Measurements from ENCODE around the gene TCF3.

TCF3 gene

DNA sequence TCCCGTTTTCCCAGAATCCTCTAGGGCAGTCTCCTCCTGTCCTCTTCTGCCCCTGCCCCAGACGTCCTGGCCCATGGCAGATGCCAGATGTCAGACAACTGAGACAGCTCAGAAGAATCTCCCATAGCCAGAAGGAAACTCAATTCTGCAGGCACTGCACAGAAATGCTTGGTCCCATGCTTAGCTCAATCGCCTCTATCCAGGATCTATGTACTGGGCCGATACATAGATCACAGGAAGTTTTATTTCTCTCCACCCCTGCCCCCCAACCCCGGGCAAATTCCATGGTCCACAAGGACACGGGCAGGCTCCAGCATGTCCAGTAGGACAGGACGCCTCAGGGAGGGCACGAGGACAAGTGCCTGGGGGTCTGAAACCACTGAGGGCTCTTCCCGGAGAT is 64.5 kb downstream of the TCF3 start:
- Mint-ChIP-seq H3K27me3 (no peaks in the 10 kb centered on the region), H3K9me3 (no peaks in the 10 kb centered on the region), H3K4me1 (ENCODE audit: low read depth) (peaks cover 33% of the 10 kb centered on the region), H3K4me3 (no peak overlapping the region), H3K36me3 (ENCODE audit: low read depth) (peaks cover 79% of the 10 kb centered on the region), H3K27ac (peak overlapping the region; percentile 33)
- no peak for DNase-seq

DNA sequence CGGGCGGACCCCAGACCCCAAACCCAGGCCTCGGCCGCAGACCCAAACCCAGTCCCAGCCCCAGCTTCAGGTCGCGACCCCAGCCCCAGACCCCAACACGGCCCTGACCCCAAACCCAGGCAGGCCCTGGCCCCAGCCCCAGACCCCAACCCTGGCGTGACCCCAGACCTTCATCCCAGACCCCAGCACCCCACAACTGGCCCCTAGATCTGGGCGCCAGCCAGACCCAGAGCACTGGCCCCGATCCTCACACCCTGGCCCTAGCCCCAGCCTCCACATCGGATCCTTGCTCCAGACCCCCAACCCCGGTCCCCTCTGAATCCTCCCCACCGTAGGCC is 67.2 kb downstream of the TCF3 start:
- no peak overlapping the region for H3K27ac Mint-ChIP-seq
- H3K9me3 Mint-ChIP-seq: no peaks in the 10 kb centered on the region
- no peak overlapping the region for H3K4me3 Mint-ChIP-seq
- no peaks in the 10 kb centered on the region for H3K27me3 Mint-ChIP-seq
- H3K4me1 Mint-ChIP-seq (ENCODE audit: low read depth): peaks cover 23% of the 10 kb centered on the region
- peaks cover 86% of the 10 kb centered on the region for H3K36me3 Mint-ChIP-seq (ENCODE audit: low read depth)
- no peak for DNase-seq

DNA sequence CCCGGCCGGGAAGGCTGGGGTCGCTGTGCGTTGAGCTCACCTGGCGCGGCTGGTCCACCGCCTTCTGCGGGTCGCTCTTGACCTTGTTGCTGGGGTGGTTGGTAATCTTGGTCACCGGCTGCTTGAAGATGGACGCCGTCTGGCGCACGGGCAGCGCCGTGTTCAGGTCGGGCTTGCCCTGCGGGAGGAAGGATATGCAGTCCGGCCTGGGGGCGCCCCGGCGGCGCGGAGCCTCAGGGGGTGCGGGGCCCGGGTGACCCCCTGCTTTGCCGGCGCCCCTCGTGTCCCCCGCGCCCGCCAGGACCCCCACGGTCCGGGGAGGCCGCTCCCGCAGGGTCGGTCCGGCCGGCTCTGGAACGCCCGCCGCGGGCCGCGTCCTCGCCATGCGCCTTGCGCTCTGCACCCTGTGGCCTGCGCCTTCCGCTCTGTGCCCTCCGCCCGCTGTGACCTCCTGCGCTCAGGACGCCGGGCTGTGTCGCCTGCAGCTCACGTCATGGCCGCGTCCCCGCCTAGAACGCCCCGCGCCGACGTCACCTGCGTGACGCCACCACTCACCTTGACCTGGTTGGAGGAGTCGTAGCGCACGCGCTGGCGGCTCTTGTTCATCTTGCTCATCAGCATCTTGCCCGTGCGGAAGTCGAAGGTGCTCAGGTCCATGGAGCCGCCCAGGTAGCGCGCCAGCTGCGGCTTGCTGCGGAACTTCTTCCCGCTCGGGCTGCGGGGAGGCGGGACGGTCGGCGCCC is 67.7 kb downstream of the TCF3 start:
- H3K36me3 Mint-ChIP-seq (ENCODE audit: low read depth): peaks cover 87% of the 10 kb centered on the region
- H3K27me3 Mint-ChIP-seq: no peaks in the 10 kb centered on the region
- H3K27ac Mint-ChIP-seq: peak overlapping the region; percentile 26
- H3K4me3 Mint-ChIP-seq: no peak overlapping the region
- peaks cover 22% of the 10 kb centered on the region for H3K4me1 Mint-ChIP-seq (ENCODE audit: low read depth)
- no peak for DNase-seq
- H3K9me3 Mint-ChIP-seq: no peaks in the 10 kb centered on the region

DNA sequence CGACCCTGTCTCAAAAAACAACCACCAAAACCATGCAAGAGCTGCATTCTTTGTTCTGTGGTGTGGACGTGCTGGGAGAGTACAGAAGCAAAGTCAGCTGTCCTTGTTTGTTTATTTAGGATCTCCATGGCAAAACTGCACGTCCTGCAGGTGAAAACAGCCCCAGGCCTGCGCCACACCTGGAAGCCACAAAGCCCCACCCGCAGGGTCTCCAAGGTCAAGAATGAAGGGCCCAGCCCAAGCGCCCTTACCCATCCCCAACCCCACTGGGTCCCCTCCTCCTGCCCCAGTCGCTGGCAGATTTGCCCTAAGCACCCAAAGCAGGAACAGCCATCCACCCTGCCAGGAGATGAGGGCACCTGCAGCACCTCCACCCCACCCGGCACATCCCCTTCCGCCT is 70.2 kb downstream of the TCF3 start:
- Mint-ChIP-seq H3K4me3 (no peak overlapping the region), H3K27me3 (no peaks in the 10 kb centered on the region), H3K4me1 (ENCODE audit: low read depth) (peaks cover 9% of the 10 kb centered on the region), H3K9me3 (no peaks in the 10 kb centered on the region), H3K27ac (peak overlapping the region; percentile 18), H3K36me3 (ENCODE audit: low read depth) (peaks cover 83% of the 10 kb centered on the region)
- DNase-seq: no peak

DNA sequence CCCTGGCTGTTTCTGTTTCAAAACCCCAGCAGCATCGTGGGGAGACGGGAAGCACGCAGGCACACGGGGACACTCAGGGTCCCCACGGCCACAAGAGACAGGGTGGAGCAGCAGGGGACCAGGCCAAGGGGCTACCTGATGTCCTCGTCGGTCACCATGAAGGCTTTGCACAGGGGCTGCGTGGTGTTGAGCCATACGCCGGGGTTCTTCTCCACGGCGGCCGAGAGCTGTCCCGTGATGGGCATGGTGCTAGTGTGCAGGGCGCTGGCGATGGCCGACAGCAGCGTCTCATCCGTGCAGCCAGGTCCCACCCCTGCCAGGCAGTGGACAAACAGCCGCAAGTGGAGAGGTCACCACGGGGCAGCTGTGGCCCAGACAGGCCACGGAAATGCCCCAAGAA is 71.5 kb downstream of the TCF3 start:
- DNase-seq: no peak
- peaks cover 7% of the 10 kb centered on the region for H3K4me1 Mint-ChIP-seq (ENCODE audit: low read depth)
- no peak overlapping the region for H3K27ac Mint-ChIP-seq
- no peaks in the 10 kb centered on the region for H3K27me3 Mint-ChIP-seq
- H3K9me3 Mint-ChIP-seq: no peaks in the 10 kb centered on the region
- no peak overlapping the region for H3K4me3 Mint-ChIP-seq
- peaks cover 85% of the 10 kb centered on the region for H3K36me3 Mint-ChIP-seq (ENCODE audit: low read depth)

DNA sequence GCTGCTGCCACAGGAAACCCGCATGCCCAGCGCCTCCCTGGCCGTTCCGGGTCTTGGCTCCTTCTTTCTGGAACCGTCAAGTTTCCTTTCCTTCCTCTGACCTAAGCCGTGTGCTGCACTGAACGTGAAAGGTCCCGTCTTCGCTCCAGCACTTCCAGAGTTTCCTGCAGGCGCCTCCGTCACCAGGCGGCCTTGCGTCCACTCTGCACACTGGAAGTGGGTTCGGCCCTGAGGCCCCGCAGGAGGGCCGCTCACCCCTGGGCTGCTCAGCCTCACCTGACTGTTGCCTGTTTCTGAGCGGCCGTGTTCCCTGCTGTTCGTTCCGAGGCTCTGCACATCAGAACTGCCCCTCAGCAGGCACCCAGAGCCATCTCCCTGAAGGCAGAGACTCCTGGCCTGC is 72.0 kb downstream of the TCF3 start:
- H3K36me3 Mint-ChIP-seq (ENCODE audit: low read depth): peaks cover 82% of the 10 kb centered on the region
- H3K4me1 Mint-ChIP-seq (ENCODE audit: low read depth): peaks cover 3% of the 10 kb centered on the region

DNA sequence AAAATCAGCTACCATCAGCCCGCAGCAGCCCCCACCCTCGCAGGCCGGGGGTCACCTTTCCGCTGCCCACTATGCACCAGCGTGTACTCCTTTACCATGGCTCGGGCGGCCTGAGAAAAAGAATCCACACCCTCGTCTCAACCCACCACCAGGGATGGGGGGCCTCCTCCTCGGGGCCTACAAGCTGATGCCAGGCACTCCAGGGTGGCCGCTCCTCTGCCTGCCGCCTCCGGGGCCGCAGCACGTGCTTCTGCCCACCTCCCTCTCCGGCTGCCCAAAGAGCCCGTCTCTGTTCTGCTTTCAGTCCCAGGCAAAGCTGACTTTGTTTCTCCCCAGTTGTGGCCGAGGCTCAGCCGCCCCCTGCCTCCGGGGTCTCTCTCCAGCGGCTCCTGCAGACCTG is 73.2 kb downstream of the TCF3 start:
- Mint-ChIP-seq H3K4me1 (ENCODE audit: low read depth) (peaks cover 1% of the 10 kb centered on the region), H3K9me3 (no peaks in the 10 kb centered on the region), H3K36me3 (ENCODE audit: low read depth) (peaks cover 74% of the 10 kb centered on the region), H3K27ac (no peak overlapping the region), H3K27me3 (no peaks in the 10 kb centered on the region), H3K4me3 (no peak overlapping the region)
- no peak for DNase-seq

More for the DNA sequence above, 72.0 kb downstream of the TCF3 start:
- no peak for DNase-seq
- Mint-ChIP-seq H3K4me3 (no peak overlapping the region), H3K27ac (no peak overlapping the region), H3K9me3 (no peaks in the 10 kb centered on the region), H3K27me3 (no peaks in the 10 kb centered on the region)

DNA sequence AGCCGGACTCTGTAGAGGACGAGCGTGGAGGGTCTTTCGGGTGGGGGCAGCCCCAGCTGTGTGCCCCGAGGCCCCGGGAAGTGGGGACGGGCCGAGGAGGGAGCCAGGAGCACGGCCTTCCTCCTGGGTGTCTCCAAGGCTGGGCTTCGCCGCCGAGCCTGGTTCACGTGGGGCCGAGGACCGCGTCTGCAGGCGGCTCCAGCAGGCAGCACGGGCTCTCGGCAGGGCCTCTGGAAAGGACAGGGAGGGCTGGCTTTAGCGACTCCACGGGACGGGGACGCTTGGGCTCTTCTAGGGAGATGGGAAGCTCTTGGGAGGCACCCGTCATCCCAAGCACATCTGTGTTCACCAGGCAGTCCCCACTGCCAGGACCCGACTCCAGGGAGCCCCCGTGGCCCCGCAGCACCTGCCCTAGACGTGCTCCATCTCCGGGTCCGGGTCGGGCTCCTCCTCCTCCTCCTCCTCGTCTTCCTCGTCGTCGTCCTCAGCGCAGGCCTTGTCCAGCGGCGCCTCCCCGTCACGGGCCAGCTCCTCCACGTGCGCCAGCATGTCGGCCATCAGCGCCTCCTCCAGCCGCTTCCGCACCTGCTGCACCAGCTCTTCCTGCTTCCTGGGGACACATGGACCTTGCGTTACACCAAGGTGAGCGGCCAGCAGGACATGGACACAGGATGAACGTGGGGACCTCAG is 74.3 kb downstream of the TCF3 start:
- DNase-seq: no peak
- Mint-ChIP-seq H3K4me3 (no peak overlapping the region), H3K9me3 (no peaks in the 10 kb centered on the region), H3K27ac (no peak overlapping the region), H3K4me1 (ENCODE audit: low read depth) (peaks cover 1% of the 10 kb centered on the region), H3K36me3 (ENCODE audit: low read depth) (peaks cover 64% of the 10 kb centered on the region), H3K27me3 (no peaks in the 10 kb centered on the region)

DNA sequence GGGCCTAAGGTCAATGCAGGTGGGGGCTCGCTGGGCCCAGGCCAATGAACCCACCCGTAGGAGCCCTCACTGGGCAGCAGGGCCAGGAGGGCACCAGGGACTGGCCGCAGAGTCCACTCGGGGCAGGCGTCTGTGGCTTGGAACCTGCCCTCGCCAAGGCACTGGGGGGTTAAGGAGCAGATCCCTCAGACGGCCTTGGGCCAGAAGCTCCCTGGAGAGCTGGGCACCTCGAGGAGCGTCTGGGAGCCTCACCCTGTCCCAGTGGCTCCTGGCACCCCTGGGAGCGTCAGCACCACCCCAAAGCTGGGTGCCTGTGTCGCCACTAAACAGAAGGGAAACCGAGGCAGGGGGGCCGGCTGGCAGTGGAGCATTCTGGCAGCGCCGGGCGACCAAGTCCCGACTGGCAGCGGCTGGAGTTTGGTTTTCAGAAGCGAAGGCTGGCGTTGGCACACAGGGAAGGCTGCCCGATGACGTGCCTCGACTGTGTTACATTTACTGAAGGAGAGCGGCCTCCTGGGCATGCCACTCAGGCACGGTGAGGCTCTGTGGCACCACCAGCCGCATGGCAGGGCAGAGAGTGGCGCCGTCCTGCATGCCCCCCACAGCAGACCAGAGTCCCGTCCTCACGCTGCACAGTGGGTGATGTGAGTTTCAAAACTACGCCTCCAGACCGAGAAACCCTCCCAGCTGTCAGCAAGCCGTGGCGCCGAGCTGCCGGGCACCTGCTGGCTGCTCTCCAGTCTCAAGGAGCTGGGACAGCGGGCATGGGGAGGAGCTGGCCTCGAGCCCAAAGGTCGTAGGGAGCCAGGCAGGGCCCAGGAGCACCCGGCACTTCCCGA is 75.1 kb downstream of the TCF3 start:
- H3K4me1 Mint-ChIP-seq (ENCODE audit: low read depth): peaks cover 1% of the 10 kb centered on the region
- H3K36me3 Mint-ChIP-seq (ENCODE audit: low read depth): peaks cover 56% of the 10 kb centered on the region
- no peak for DNase-seq
- H3K27ac Mint-ChIP-seq: no peak overlapping the region
- no peaks in the 10 kb centered on the region for H3K9me3 Mint-ChIP-seq
- no peaks in the 10 kb centered on the region for H3K27me3 Mint-ChIP-seq
- H3K4me3 Mint-ChIP-seq: no peak overlapping the region

DNA sequence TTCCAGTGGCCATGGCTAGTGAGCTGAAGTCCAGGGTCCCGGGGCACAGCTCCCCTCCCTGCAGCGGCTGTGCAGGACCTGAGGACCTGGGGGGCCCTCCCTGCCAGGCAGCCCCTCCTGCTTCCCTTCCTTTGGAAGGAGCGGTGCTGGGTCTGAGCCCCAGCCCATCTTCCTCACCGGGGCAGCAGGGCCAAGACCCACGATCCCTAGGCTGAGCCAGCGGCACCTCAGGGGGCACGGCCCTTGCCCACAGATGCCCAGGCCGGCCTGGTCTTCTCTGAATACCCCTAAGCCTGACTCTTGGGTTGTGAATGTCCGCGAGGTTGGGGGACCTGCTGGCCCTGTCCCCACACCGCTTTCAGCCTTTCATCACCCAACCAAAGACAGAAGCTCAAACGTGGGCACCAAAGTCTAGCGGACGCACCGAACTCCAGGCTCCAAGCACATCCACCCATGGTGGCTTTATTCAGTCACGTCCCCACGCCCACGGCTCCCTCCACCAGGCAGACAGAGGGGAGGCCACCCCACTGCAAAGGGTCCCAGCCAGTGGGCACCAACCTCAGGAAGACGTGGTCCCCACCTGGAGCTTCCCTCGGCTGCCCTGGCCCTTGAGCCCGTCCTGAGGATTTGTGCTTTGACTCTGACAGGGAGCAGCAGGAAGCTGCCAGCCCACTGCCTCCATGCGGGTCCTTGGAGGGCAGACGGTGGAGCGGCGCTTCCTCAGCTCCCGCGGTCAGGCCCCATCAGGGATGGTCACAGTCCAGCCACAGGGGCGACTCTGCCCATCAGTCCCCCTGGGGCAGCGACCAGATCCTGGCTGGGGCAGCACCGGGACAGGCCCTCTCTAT is 75.9 kb downstream of the TCF3 start:
- Mint-ChIP-seq H3K4me3 (no peak overlapping the region), H3K4me1 (ENCODE audit: low read depth) (peaks cover 1% of the 10 kb centered on the region), H3K36me3 (ENCODE audit: low read depth) (peaks cover 47% of the 10 kb centered on the region), H3K27ac (no peak overlapping the region), H3K27me3 (no peaks in the 10 kb centered on the region), H3K9me3 (no peaks in the 10 kb centered on the region)
- DNase-seq: no peak

DNA sequence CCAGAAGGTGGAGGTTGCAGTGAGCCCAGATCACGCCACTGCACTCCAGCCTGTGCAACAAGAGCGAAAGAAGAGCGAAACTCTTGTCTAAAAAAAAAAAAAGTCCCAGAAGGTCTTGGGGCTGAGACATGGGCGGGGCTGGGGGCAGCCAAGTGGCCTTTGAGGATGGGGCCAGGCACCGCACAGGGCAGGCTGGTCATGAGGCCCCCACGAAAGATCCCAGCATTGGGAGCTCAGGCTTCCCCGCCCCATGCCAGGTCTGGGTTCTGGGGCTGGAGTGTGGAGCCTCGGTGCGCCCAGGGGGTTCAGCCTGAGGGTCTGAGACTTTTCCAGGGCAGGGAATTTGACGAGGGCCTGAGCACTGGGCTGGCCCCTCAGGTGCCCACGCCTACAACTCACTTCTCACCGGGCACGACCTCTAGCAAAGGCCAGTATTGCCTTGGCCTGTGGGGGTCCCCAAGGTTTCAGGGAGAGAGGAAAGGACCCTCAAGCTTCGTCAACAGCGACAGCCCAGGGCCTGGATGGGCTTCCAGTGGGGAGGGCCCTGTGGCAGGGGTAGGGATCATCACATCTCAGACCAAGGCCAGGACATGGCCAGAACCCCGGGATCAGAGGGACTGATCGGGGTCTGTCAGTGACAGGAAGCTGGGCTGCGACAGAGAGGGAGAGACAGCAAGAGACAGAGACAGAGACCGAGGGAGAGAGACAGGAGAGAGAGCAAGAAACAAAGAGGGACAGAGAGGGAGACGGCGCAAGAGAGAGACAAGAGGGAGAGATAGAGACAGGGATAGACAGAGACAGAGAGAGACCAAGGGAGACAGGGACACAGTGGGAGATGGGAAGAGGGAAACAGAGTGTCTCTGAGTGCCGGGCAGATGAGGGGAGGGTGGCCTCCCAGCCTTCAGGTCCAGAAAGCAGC is 76.8 kb downstream of the TCF3 start:
- Mint-ChIP-seq H3K36me3 (ENCODE audit: low read depth) (peaks cover 39% of the 10 kb centered on the region), H3K27ac (no peak overlapping the region), H3K9me3 (no peaks in the 10 kb centered on the region), H3K4me3 (no peak overlapping the region), H3K4me1 (ENCODE audit: low read depth) (peaks cover 1% of the 10 kb centered on the region), H3K27me3 (no peaks in the 10 kb centered on the region)
- DNase-seq: no peak

DNA sequence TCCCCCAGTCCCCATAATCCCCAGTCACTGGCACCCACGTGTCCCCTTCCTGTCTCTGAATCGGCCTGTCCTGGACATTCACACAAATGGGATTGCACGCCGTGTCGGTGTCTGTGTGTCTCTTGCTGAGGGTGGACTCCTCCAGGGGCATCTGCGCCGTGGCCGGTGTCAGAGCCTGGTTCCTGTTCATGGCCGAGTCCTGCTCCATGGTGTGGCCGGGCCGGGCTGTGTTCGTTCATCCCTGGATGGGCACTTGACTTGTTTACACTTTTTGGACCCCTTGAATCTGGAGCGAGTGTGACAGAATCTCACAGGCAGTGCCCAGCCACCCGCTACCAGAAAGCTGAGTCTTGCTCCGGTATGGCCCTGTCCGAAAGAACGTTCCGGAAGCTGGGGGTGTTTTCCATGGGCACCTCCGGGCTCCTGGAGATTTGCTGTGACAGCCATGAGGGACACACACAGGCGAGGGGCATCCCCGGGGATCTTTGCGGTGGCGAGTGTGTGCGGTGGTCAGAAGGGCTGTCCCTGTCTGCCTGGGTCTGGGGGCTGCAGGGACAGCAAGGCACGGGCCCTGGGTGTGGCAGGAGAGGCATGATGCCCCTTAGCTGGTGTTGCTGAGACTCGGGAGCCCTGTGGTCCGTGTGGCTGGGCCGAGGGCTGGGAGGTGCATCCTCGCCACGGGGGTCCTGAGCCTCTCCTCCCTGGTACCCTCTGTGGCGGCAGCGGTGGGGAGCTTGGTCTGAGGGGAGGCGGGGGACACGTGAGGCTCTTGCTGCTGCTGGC is 77.9 kb downstream of the TCF3 start:
- no peaks in the 10 kb centered on the region for H3K9me3 Mint-ChIP-seq
- no peak overlapping the region for H3K4me3 Mint-ChIP-seq
- no peak overlapping the region for H3K27ac Mint-ChIP-seq
- no peaks in the 10 kb centered on the region for H3K4me1 Mint-ChIP-seq (ENCODE audit: low read depth)
- H3K27me3 Mint-ChIP-seq: peaks cover 6% of the 10 kb centered on the region
- H3K36me3 Mint-ChIP-seq (ENCODE audit: low read depth): peaks cover 28% of the 10 kb centered on the region
- DNase-seq: no peak

DNA sequence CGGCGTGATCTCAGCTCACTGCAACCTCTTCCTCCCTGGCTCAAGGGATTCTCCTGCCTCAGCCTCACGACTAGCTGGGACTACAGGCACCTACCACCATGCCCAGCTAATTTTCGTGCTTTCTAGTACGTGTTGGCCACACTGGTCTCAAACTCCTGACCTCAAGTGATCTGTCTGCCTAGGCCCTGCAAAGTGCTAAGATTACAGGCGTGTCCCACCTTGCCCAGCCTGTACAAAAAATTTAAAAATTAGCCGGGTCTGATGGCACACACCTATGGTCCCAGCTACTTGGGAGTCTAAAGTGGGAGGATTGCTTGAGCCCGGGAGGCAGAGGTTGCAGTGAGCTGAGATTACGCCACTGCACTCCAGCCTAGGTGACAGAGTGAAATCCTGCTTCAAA is 79.6 kb downstream of the TCF3 start:
- peaks cover 18% of the 10 kb centered on the region for H3K36me3 Mint-ChIP-seq (ENCODE audit: low read depth)
- H3K27me3 Mint-ChIP-seq: peaks cover 6% of the 10 kb centered on the region
- DNase-seq: no peak
- H3K4me1 Mint-ChIP-seq (ENCODE audit: low read depth): no peaks in the 10 kb centered on the region
- no peak overlapping the region for H3K27ac Mint-ChIP-seq
- no peaks in the 10 kb centered on the region for H3K9me3 Mint-ChIP-seq
- no peak overlapping the region for H3K4me3 Mint-ChIP-seq

Data from activated T-cell treated with anti-CD3 and anti-CD28 coated beads, Interleukin-2, amount 50 U/mL, for 24 hours (primary cell).